GM23338 (cell line): ENCODE results near the gene TRAM1L1. TPM values are rescaled to one million over a fixed set of nuclear protein-coding genes. Genes with fewer than 3 reads are reported as not detected.

Experiments
- ATAC-seq: fragments of 200-7000 bp; cut with Tn5 transposase; 3 replicates; pipeline ENCODE4 v1.9.1; 2020
- DNase-seq: peaks from one replicate; pipeline ENCODE4 v3.0.0-alpha.2; 2015; ENCODE audit warnings: low spot score
- H2AFZ ChIP-seq: fragments of 200-600 bp; sonication (generic); 2 replicates; pipeline ENCODE4 v1.8.0; 2016; ENCODE audit warnings: antibody characterized with exemption, mild to moderate bottlenecking, moderate library complexity
- H3F3A ChIP-seq: fragments of 200-600 bp; sonication (generic); replicated peaks from 2 replicates; pipeline ENCODE4 v1.8.0; 2017; ENCODE audit warnings: antibody characterized with exemption, mixed run types, low read depth
- H3K27ac ChIP-seq: fragments of 200-600 bp; sonication (generic); 2 replicates; pipeline ENCODE4 v1.6.1; 2016; ENCODE audit warnings: low read depth
- H3K27me3 ChIP-seq: fragments of 200-600 bp; sonication (generic); 2 replicates; pipeline ENCODE4 v1.8.0; 2016; ENCODE audit warnings: mild to moderate bottlenecking, mixed run types, moderate library complexity; ENCODE audit not compliant: insufficient read depth
- H3K36me3 ChIP-seq: fragments of 200-600 bp; sonication (generic); 2 replicates; pipeline ENCODE4 v1.8.0; 2016; ENCODE audit warnings: mild to moderate bottlenecking; ENCODE audit not compliant: insufficient read depth
- H3K4me1 ChIP-seq: fragments of 200-600 bp; sonication (generic); 2 replicates; pipeline ENCODE4 v1.8.0; 2016; ENCODE audit warnings: mild to moderate bottlenecking, moderate library complexity; ENCODE audit not compliant: insufficient read depth
- H3K4me2 ChIP-seq: fragments of 200-600 bp; sonication (generic); 2 replicates; pipeline ENCODE4 v1.7.1; 2017; ENCODE audit warnings: mixed run types
- H3K4me3 ChIP-seq: fragments of 200-600 bp; sonication (generic); 2 replicates; pipeline ENCODE4 v1.6.1; 2016; ENCODE audit warnings: mixed run types
- H3K79me2 ChIP-seq: fragments of 200-600 bp; sonication (generic); replicated peaks from 2 replicates; pipeline ENCODE4 v1.8.0; 2017; ENCODE audit warnings: mild to moderate bottlenecking; ENCODE audit not compliant: insufficient read depth
- H3K9me2 ChIP-seq: fragments of 200-600 bp; sonication (generic); 2 replicates; pipeline ENCODE4 v1.8.0; 2017; ENCODE audit not compliant: insufficient read depth
- H4K20me1 ChIP-seq: fragments of 200-600 bp; sonication (generic); replicated peaks from 2 replicates; pipeline ENCODE4 v1.8.0; 2017; ENCODE audit warnings: mild to moderate bottlenecking; ENCODE audit not compliant: insufficient read depth
- H3K27ac Mint-ChIP-seq: 2 replicates; pipeline ENCODE4 v1.8.0; 2020; ENCODE audit warnings: inconsistent platforms, mild to moderate bottlenecking, moderate library complexity, mixed read lengths
- H3K27me3 Mint-ChIP-seq: 3 replicates; pipeline ENCODE4 v1.8.0; 2022; ENCODE audit warnings: low read depth, mild to moderate bottlenecking, moderate library complexity, mixed read lengths, inconsistent platforms; ENCODE audit not compliant: insufficient read depth, poor library complexity
- H3K36me3 Mint-ChIP-seq: 3 replicates; pipeline ENCODE4 v1.8.0; 2021; ENCODE audit warnings: low read depth, mild to moderate bottlenecking, inconsistent platforms, moderate library complexity, mixed read lengths
- H3K4me1 Mint-ChIP-seq: 3 replicates; pipeline ENCODE4 v1.8.0; 2020; ENCODE audit warnings: mild to moderate bottlenecking, inconsistent platforms, mixed read lengths
- H3K4me3 Mint-ChIP-seq: 3 replicates; pipeline ENCODE4 v1.8.0; 2021; ENCODE audit warnings: moderate library complexity, mild to moderate bottlenecking, inconsistent platforms, mixed read lengths
- H3K9me3 Mint-ChIP-seq: 3 replicates; pipeline ENCODE4 v1.8.0; 2020; ENCODE audit warnings: moderate library complexity, mild to moderate bottlenecking, inconsistent platforms, mixed read lengths
- CREB1 ChIP-seq: fragments of 250-450 bp; sonication (Bioruptor Pico); IDR thresholded peaks from 2 replicates; pipeline ENCODE4 v1.5.0; 2020; ENCODE audit warnings: low read depth, mild to moderate bottlenecking, moderate library complexity
- EZH2 ChIP-seq: fragments of 200-600 bp; sonication (generic); IDR thresholded peaks from one replicate; pipeline ENCODE4 v1.8.0; 2017; ENCODE audit warnings: antibody characterized with exemption, mild to moderate bottlenecking, low read depth; ENCODE audit not compliant: unreplicated experiment
- EZH2phosphoT487 ChIP-seq: fragments of 200-600 bp; sonication (generic); IDR thresholded peaks from one replicate; pipeline ENCODE4 v1.8.1; 2018; ENCODE audit warnings: antibody characterized with exemption; ENCODE audit not compliant: unreplicated experiment
- JUNB ChIP-seq: IDR thresholded peaks from one replicate; pipeline ENCODE4 v1.6.1; 2016; ENCODE audit warnings: antibody characterized with exemption; ENCODE audit not compliant: unreplicated experiment
- NANOG ChIP-seq: IDR thresholded peaks from 2 replicates; pipeline ENCODE4 v1.6.1; 2016; ENCODE audit warnings: antibody characterized with exemption, borderline replicate concordance
- POLR2AphosphoS5 ChIP-seq: IDR thresholded peaks from 2 replicates; pipeline ENCODE4 v1.6.1; 2016; ENCODE audit warnings: antibody characterized with exemption, low read depth
- STAT1 ChIP-seq: IDR thresholded peaks from one replicate; pipeline ENCODE4 v1.6.1; 2016; ENCODE audit warnings: antibody characterized with exemption; ENCODE audit not compliant: unreplicated experiment
- ZNF114 ChIP-seq: fragments of 250-450 bp; sonication (Bioruptor Pico); IDR thresholded peaks from 2 replicates; pipeline ENCODE4 v1.5.0; 2020; ENCODE audit warnings: mild to moderate bottlenecking, moderate library complexity
- ZNF331 ChIP-seq: fragments of 250-450 bp; sonication (Bioruptor Pico); IDR thresholded peaks from 2 replicates; pipeline ENCODE4 v1.5.0; 2020; ENCODE audit warnings: low read depth, mild to moderate bottlenecking, moderate library complexity
- polyA plus RNA-seq: library from polyadenylated mRNA; unstranded; fragments of >200 nt; fragmentation: Nextera tagmentation; extraction: Ambion mirVana; gene quantifications from 2 replicates; pipeline ENCODE4 v1.2.1, GENCODE V29; 2016
- total RNA-seq: library from RNA; depleted of rRNA; stranded (reverse); fragments of >200 nt; shearing (Covaris generic); gene quantifications from 2 replicates; pipeline ENCODE4 v1.2.3, GENCODE V29; 2014
- TF ChIP-seq, protein P1 (sequence below), 2 experiments: fragments of 200-600 bp in 1 of 2; sonication (generic) in 1 of 2; conservative IDR thresholded peaks; 2 replicates each; pipeline versions ENCODE4 v1.5.1 to v1.6.1; 2016 to 2017; ENCODE audit warnings: antibody characterized with exemption in 2 of 2, low read depth in 2 of 2, mild to moderate bottlenecking in 2 of 2, moderate library complexity in 1 of 2
- TF ChIP-seq, protein P2 (sequence below): IDR thresholded peaks from one replicate; pipeline ENCODE4 v1.6.1; 2018; ENCODE audit warnings: antibody characterized with exemption; ENCODE audit not compliant: unreplicated experiment
- TF ChIP-seq, protein P3 (sequence below): IDR thresholded peaks from 2 replicates; pipeline ENCODE4 v1.6.1; 2016; ENCODE audit warnings: antibody characterized with exemption

TRAM1L1 gene
- total and polyA plus RNA-seq, 2 experiments from 2014 or later, result 1.9 to 2.6 TPM

DNA sequence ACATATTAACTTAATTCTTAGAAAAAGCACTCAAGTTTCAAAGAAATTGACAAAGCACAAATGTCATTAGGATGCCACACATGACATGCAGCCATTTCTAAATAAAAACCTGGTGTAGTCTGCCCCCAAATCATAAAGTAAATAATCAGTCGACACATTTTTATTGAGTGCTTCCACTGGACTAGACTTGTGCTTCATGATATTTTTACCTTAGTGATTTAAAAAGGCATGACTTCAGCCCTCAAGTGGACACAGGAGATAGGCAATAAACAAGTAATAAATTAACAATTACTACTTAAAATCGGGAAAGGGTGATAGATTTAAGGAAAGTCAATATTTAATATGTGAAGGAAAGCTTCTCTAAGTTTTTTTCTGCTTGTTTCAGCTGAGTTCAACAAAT is 7.6 kb downstream of the TRAM1L1 start (continued):
- TF ChIP-seq, protein P1, sequence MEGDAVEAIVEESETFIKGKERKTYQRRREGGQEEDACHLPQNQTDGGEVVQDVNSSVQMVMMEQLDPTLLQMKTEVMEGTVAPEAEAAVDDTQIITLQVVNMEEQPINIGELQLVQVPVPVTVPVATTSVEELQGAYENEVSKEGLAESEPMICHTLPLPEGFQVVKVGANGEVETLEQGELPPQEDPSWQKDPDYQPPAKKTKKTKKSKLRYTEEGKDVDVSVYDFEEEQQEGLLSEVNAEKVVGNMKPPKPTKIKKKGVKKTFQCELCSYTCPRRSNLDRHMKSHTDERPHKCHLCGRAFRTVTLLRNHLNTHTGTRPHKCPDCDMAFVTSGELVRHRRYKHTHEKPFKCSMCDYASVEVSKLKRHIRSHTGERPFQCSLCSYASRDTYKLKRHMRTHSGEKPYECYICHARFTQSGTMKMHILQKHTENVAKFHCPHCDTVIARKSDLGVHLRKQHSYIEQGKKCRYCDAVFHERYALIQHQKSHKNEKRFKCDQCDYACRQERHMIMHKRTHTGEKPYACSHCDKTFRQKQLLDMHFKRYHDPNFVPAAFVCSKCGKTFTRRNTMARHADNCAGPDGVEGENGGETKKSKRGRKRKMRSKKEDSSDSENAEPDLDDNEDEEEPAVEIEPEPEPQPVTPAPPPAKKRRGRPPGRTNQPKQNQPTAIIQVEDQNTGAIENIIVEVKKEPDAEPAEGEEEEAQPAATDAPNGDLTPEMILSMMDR (conservative IDR thresholded peaks at IDR 0.05; ENCODE audit: low read depth in 2 of 2), result no peak
- TF ChIP-seq ZNF114, result no peak
- no peak for TF ChIP-seq EZH2phosphoT487
- TF ChIP-seq EZH2, result no peak
- no peak for TF ChIP-seq JUNB
- no peak for TF ChIP-seq POLR2AphosphoS5
- TF ChIP-seq, protein P2, sequence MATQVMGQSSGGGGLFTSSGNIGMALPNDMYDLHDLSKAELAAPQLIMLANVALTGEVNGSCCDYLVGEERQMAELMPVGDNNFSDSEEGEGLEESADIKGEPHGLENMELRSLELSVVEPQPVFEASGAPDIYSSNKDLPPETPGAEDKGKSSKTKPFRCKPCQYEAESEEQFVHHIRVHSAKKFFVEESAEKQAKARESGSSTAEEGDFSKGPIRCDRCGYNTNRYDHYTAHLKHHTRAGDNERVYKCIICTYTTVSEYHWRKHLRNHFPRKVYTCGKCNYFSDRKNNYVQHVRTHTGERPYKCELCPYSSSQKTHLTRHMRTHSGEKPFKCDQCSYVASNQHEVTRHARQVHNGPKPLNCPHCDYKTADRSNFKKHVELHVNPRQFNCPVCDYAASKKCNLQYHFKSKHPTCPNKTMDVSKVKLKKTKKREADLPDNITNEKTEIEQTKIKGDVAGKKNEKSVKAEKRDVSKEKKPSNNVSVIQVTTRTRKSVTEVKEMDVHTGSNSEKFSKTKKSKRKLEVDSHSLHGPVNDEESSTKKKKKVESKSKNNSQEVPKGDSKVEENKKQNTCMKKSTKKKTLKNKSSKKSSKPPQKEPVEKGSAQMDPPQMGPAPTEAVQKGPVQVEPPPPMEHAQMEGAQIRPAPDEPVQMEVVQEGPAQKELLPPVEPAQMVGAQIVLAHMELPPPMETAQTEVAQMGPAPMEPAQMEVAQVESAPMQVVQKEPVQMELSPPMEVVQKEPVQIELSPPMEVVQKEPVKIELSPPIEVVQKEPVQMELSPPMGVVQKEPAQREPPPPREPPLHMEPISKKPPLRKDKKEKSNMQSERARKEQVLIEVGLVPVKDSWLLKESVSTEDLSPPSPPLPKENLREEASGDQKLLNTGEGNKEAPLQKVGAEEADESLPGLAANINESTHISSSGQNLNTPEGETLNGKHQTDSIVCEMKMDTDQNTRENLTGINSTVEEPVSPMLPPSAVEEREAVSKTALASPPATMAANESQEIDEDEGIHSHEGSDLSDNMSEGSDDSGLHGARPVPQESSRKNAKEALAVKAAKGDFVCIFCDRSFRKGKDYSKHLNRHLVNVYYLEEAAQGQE, result no peak
- no peak for TF ChIP-seq ZNF331 (CRISPR knock-in tag)
- no peak for TF ChIP-seq STAT1

DNA sequence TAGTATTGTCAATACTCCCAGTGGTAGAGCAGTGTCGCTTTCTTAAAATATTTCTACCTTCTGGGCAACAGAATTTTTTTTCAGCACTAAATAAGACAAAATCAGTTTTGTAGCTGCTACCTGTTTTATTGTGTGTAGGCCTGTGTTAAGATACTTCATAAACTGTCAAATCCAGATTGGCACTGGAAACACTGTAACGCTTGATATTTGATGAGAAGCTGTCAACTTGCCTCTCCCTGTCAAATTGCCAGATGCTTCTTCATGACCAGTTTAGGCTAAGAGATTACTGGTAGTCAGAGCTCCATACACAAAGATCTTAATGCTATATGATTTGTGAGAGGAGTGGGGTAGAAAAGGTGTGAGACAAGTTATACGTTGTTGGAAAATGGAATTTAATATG is 17.3 kb downstream of the TRAM1L1 start:
- Mint-ChIP-seq H3K27ac (no peak overlapping the region), H3K36me3 (no peaks in the 10 kb centered on the region), H3K9me3 (0 out of 3 replicates have a peak, but pooled peaks cover 2% of the 10 kb centered on the region), H3K27me3 (no peaks in the 10 kb centered on the region), H3K4me1 (peaks cover 10% of the 10 kb centered on the region), H3K4me3 (no peak overlapping the region)
- Histone ChIP-seq H3K4me1 (no peaks in the 10 kb centered on the region), H3F3A (no peaks in the 10 kb centered on the region), H3K9me2 (no peaks in the 10 kb centered on the region), H3K79me2 (no peaks in the 10 kb centered on the region), H3K36me3 (no peaks in the 10 kb centered on the region), H3K27ac (no peak overlapping the region), H3K4me3 (no peak overlapping the region), H3K4me2 (no peak overlapping the region), H3K27me3 (no peaks in the 10 kb centered on the region), H2AFZ (no peak overlapping the region), H4K20me1 (no peaks in the 10 kb centered on the region)
- no peak for ATAC-seq
- DNase-seq, result no peak
- TF ChIP-seq POLR2AphosphoS5 (no peak), EZH2phosphoT487 (no peak), EZH2 (no peak), STAT1 (no peak), CREB1 (no peak), NANOG (no peak), ZNF331 (CRISPR knock-in tag) (no peak), ZNF114 (no peak)
- TF ChIP-seq, protein P3, sequence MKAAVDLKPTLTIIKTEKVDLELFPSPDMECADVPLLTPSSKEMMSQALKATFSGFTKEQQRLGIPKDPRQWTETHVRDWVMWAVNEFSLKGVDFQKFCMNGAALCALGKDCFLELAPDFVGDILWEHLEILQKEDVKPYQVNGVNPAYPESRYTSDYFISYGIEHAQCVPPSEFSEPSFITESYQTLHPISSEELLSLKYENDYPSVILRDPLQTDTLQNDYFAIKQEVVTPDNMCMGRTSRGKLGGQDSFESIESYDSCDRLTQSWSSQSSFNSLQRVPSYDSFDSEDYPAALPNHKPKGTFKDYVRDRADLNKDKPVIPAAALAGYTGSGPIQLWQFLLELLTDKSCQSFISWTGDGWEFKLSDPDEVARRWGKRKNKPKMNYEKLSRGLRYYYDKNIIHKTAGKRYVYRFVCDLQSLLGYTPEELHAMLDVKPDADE, result no peak
- TF ChIP-seq, protein P1 (conservative IDR thresholded peaks at IDR 0.05; ENCODE audit: low read depth in 2 of 2), result no peak
- TF ChIP-seq, protein P2, result no peak
